ENCODE measurements around the gene METTL2A. TPM values are rescaled to one million over a fixed set of nuclear protein-coding genes. Genes with fewer than 3 reads are reported as not detected.
"Not testable (repeated sequence)": the region's sequence is repeated elsewhere in the genome, so short reads cannot be mapped to it uniquely, and the experiment has no call there.

The METTL2A gene
- polyA plus RNA-seq, 2 of the 4 experiments (the other 2 are of a cell fraction) = 23.5 to 38.2 TPM

GRCh38 chr17:62398891-62399290 is 24.8 kb upstream of the METTL2A start:
- 90% methylated on average over 1 of the region's 1 CpG for WGBS (ENCODE audit: missing lambda C conversion rate)
- ATAC-seq = no peak
- 0 out of 3 replicates have a peak, but pooled peaks cover 2% of the 10 kb centered on the region for H3K9me3 ChIP-seq
- H3K4me2 ChIP-seq = no peak overlapping the region
- CTCF ChIA-PET = no interaction called here
- POLR2A ChIA-PET = no interaction called here
- H3K4me3 ChIP-seq = no peak overlapping the region
- no peak overlapping the region for H3K27ac ChIP-seq
- no peak for FAIRE-seq
- TF ChIP-seq, protein P1, sequence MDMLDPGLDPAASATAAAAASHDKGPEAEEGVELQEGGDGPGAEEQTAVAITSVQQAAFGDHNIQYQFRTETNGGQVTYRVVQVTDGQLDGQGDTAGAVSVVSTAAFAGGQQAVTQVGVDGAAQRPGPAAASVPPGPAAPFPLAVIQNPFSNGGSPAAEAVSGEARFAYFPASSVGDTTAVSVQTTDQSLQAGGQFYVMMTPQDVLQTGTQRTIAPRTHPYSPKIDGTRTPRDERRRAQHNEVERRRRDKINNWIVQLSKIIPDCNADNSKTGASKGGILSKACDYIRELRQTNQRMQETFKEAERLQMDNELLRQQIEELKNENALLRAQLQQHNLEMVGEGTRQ (IDR thresholded peaks at IDR 0.05) = no peak
- TF ChIP-seq RFX5 (IDR thresholded peaks at IDR 0.05) = no peak
- no peak for TF ChIP-seq MAX (IDR thresholded peaks at IDR 0.05)
- no peak for TF ChIP-seq CEBPB (IDR thresholded peaks at IDR 0.05)
- TF ChIP-seq NPAS2 (CRISPR knock-in tag; IDR thresholded peaks at IDR 0.05; ENCODE audit: borderline replicate concordance) = no peak
- TF ChIP-seq RNF2 (IDR thresholded peaks at IDR 0.05; ENCODE audit: borderline replicate concordance, low read depth) = no peak
- TF ChIP-seq PHF8 (IDR thresholded peaks at IDR 0.05; ENCODE audit: borderline replicate concordance, low read depth) = no peak
- no peak for TF ChIP-seq HMGXB4 (CRISPR knock-in tag; IDR thresholded peaks at IDR 0.05; ENCODE audit: borderline replicate concordance)
- no peak for TF ChIP-seq CHD2 (IDR thresholded peaks at IDR 0.05; ENCODE audit: low read length, partially characterized antibody)
- TF ChIP-seq HDAC2 (IDR thresholded peaks at IDR 0.05) = no peak
- no peak for TF ChIP-seq SREBF2 (IDR thresholded peaks at IDR 0.05)
- no peak for TF ChIP-seq ZFP36 (IDR thresholded peaks at IDR 0.05; ENCODE audit: borderline replicate concordance, partially characterized antibody)
- no peak for TF ChIP-seq MYC (IDR thresholded peaks at IDR 0.05; ENCODE audit: borderline replicate concordance, low read length)
- no peak for TF ChIP-seq ATOH8 (CRISPR knock-in tag; IDR thresholded peaks at IDR 0.05; ENCODE audit: low read depth)
- no peak for TF ChIP-seq EHF (CRISPR knock-in tag; IDR thresholded peaks at IDR 0.05)
- no peak for TF ChIP-seq MAFK (IDR thresholded peaks at IDR 0.05; ENCODE audit: partially characterized antibody)
- TF ChIP-seq TFCP2L1 (CRISPR knock-in tag; IDR thresholded peaks at IDR 0.05) = no peak
- no peaks in the 10 kb centered on the region for H3K4me1 ChIP-seq
- DNase-seq (ENCODE audit: low read depth in 1 of 2, low spot score in 1 of 2) = no peak

DNA sequence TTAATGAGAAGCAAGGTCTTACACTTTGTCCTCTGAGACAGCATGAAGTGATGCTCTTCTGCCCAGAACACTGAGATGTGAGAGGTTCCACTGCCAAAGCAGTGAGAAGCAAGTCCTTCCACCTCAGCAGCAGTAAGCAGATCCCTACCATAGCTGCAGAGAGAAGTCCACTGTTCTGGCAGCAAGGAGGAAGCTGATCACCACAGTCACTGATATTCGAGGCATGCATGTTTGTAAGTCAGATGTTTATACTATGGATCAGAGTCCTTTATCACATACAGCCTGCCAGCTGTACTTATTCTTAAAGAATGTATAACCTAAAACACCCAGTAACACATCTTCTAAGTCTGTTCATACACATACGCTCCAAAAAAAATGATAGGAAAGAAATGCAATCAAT is 18.2 kb upstream of the METTL2A start:
- no peak for TF ChIP-seq EHF (CRISPR knock-in tag; IDR thresholded peaks at IDR 0.05)
- TF ChIP-seq ESRRA (IDR thresholded peaks at IDR 0.05; ENCODE audit: borderline replicate concordance, low read length) = no peak
- no peak for TF ChIP-seq POLR2AphosphoS2 (conservative IDR thresholded peaks at IDR 0.05; ENCODE audit: low read length)
- no peak for TF ChIP-seq PHF8 (IDR thresholded peaks at IDR 0.05; ENCODE audit: borderline replicate concordance, low read depth)
- TF ChIP-seq, protein P2, sequence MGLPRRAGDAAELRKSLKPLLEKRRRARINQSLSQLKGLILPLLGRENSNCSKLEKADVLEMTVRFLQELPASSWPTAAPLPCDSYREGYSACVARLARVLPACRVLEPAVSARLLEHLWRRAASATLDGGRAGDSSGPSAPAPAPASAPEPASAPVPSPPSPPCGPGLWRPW (IDR thresholded peaks at IDR 0.05) = no peak
- no peak for TF ChIP-seq CBX8 (IDR thresholded peaks at IDR 0.05)
- no peak for TF ChIP-seq ZSCAN20 (CRISPR knock-in tag; IDR thresholded peaks at IDR 0.05)
- TF ChIP-seq JUNB (IDR thresholded peaks at IDR 0.05) = no peak
- ChIA-PET POLR2A (no interaction called here), CTCF (interaction anchor here (0.6 to 2.3 kb wide), 3 partner anchors 16 to 230 kb away, joined by 3 to 12 read pairs (median 3); no protein-coding TSS in a partner anchor)
- FAIRE-seq (no peak), ATAC-seq (peak; percentile 34 to 36; a peak in 2 of 6 replicates), DNase-seq (ENCODE audit: low read depth in 1 of 2, low spot score in 1 of 2) (no peak)
- H3K4me2 ChIP-seq = no peak overlapping the region
- H3K4me3 ChIP-seq = no peak overlapping the region
- H3K4me1 ChIP-seq = no peaks in the 10 kb centered on the region
- no peak overlapping the region for H3K27ac ChIP-seq
- 0 out of 3 replicates have a peak, but pooled peaks cover 2% of the 10 kb centered on the region for H3K9me3 ChIP-seq
- 44% methylated on average over 2 of the region's 2 CpGs for WGBS (ENCODE audit: missing lambda C conversion rate)

- H3K4me2 ChIP-seq; DNase-seq (ENCODE audit: low read depth in 1 of 2, low spot score in 1 of 2); POLR2A ChIA-PET; H3K4me1 ChIP-seq; H3K9me3 ChIP-seq; H3K4me3 ChIP-seq; CTCF ChIA-PET; ATAC-seq; H3K27ac ChIP-seq: not testable (repeated sequence)
- peak; percentile 51 for FAIRE-seq
- 19% methylated on average over 1 of the region's 1 CpG for WGBS (ENCODE audit: missing lambda C conversion rate)
Observed at GRCh38 chr17:62413090-62413489, 10.6 kb upstream of the METTL2A start.

DNA sequence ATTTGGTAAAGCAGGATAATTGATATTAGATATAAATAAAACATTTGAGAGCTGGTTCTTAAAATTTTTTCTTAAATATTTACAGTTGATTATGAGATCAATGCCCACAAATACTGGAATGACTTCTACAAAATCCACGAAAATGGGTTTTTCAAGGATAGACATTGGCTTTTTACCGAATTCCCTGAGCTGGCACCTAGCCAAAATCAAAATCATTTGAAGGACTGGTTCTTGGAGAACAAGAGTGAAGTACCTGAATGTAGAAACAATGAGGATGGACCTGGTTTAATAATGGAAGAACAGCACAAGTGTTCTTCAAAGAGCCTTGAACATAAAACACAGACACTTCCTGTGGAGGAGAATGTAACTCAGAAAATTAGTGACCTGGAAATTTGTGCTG is 2.5 kb downstream of the METTL2A start:
- DNase-seq (ENCODE audit: low read depth in 1 of 2, low spot score in 1 of 2); ATAC-seq; CTCF ChIA-PET; FAIRE-seq; H3K4me1 ChIP-seq; H3K4me2 ChIP-seq; H3K9me3 ChIP-seq; H3K27ac ChIP-seq; H3K4me3 ChIP-seq; POLR2A ChIA-PET: not testable (repeated sequence)
- WGBS (ENCODE audit: missing lambda C conversion rate) = 84% methylated on average over 2 of the region's 2 CpGs

DNA sequence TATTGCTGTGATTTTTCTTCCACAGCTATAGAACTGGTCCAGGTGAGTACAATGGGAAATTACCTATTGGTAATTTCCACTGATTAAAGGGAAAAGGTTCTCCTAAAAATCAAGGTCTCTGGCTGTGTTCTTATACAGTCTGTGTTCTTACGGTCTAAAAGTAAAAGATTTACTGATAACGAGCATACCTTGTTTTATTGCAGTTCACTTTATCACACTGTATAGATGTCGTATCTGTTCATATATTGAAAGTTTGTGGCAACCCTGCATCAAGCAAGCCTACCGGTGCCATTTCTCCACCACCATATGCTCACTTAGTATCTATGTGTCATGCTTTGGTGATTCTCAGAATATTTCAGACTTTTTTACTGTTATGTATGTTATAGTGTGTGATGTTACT is 11.6 kb downstream of the METTL2A start:
- WGBS (ENCODE audit: missing lambda C conversion rate) = 87% methylated on average over 4 of the region's 4 CpGs
- FAIRE-seq; DNase-seq (ENCODE audit: low read depth in 1 of 2, low spot score in 1 of 2); H3K4me2 ChIP-seq; CTCF ChIA-PET; H3K9me3 ChIP-seq; H3K4me3 ChIP-seq; H3K4me1 ChIP-seq; H3K27ac ChIP-seq; POLR2A ChIA-PET; ATAC-seq: not testable (repeated sequence)
